Astrocyte (in vitro differentiated cells and primary cell): ENCODE results near the gene AACS. TPM values are rescaled to one million over a fixed set of nuclear protein-coding genes. Genes with fewer than 3 reads are reported as not detected.

Experiments
- DNase-seq: peaks from one replicate; pipeline ENCODE4 v3.0.0-alpha.2; 2010; ENCODE audit warnings: low read depth
- FAIRE-seq: peaks from 2 replicates; lab custom pipeline; 2011; peaks lifted over from hg19 to GRCh38; lab: Jason Lieb, UNC
- H2AFZ ChIP-seq: 2 replicates; pipeline ENCODE4 v1.6.0; 2012; ENCODE audit warnings: low read depth, low read length, inconsistent platforms
- H3K27ac ChIP-seq: 2 replicates; pipeline ENCODE4 v1.5.1; 2011; ENCODE audit warnings: low read depth, low read length, inconsistent platforms
- H3K27me3 ChIP-seq: 2 replicates; pipeline ENCODE4 v1.6.0; 2011; ENCODE audit warnings: low read length, inconsistent platforms; ENCODE audit not compliant: insufficient read depth
- H3K36me3 ChIP-seq: 2 replicates; pipeline ENCODE4 v1.5.1; 2011; ENCODE audit warnings: low read length, inconsistent platforms; ENCODE audit not compliant: insufficient read depth
- H3K4me1 ChIP-seq: 2 replicates; pipeline ENCODE4 v1.5.1; 2011; ENCODE audit warnings: low read length, inconsistent platforms; ENCODE audit not compliant: insufficient read depth
- H3K4me2 ChIP-seq: 2 replicates; pipeline ENCODE4 v1.6.0; 2012; ENCODE audit warnings: low read length, inconsistent platforms
- H3K4me3 ChIP-seq: 2 replicates; pipeline ENCODE4 v1.5.1; 2011; ENCODE audit warnings: low read depth, mild to moderate bottlenecking, low read length, inconsistent platforms; ENCODE audit not compliant: insufficient read depth
- H3K79me2 ChIP-seq: 2 replicates; pipeline ENCODE4 v1.6.0; 2012; ENCODE audit warnings: mild to moderate bottlenecking, low read length, inconsistent platforms; ENCODE audit not compliant: insufficient read depth
- H3K9ac ChIP-seq: 2 replicates; pipeline ENCODE4 v1.6.0; 2012; ENCODE audit warnings: mild to moderate bottlenecking, low read length, inconsistent platforms
- H3K9me3 ChIP-seq: 2 replicates; pipeline ENCODE4 v1.5.1; 2012; ENCODE audit warnings: low read depth, mild to moderate bottlenecking, low read length, inconsistent platforms; ENCODE audit not compliant: insufficient read depth
- H4K20me1 ChIP-seq: 2 replicates; pipeline ENCODE4 v1.6.0; 2012; ENCODE audit warnings: low read length, inconsistent platforms; ENCODE audit not compliant: insufficient read depth
- H3K27ac Mint-ChIP-seq: one replicate; pipeline ENCODE4 v1.8.0; 2021; ENCODE audit warnings: mild to moderate bottlenecking, mixed read lengths; ENCODE audit not compliant: unreplicated experiment
- H3K27me3 Mint-ChIP-seq: one replicate; pipeline ENCODE4 v1.8.0; 2021; ENCODE audit warnings: low read depth, mixed read lengths; ENCODE audit not compliant: unreplicated experiment
- H3K36me3 Mint-ChIP-seq: one replicate; pipeline ENCODE4 v1.8.0; 2021; ENCODE audit warnings: low read depth, mixed read lengths; ENCODE audit not compliant: unreplicated experiment
- H3K4me1 Mint-ChIP-seq: one replicate; pipeline ENCODE4 v1.8.0; 2021; ENCODE audit warnings: low read depth, mixed read lengths; ENCODE audit not compliant: unreplicated experiment
- H3K4me3 Mint-ChIP-seq: one replicate; pipeline ENCODE4 v1.8.0; 2021; ENCODE audit warnings: mild to moderate bottlenecking, moderate library complexity, mixed read lengths; ENCODE audit not compliant: unreplicated experiment
- H3K9me3 Mint-ChIP-seq: one replicate; pipeline ENCODE4 v1.8.0; 2021; ENCODE audit warnings: mild to moderate bottlenecking, mixed read lengths; ENCODE audit not compliant: unreplicated experiment
- CTCF ChIP-seq: IDR thresholded peaks from 2 replicates; pipeline ENCODE4 v1.5.1; 2011; ENCODE audit warnings: low read depth, mild to moderate bottlenecking, inconsistent platforms, low read length, moderate library complexity; ENCODE audit not compliant: insufficient read depth
- EZH2 ChIP-seq: IDR thresholded peaks from 2 replicates; pipeline ENCODE4 v1.6.1; 2012; ENCODE audit warnings: mild to moderate bottlenecking, low read length, inconsistent platforms; ENCODE audit not compliant: insufficient read depth
- total RNA-seq: library from RNA; stranded (reverse); gene quantifications from 2 replicates; pipeline ENCODE4 v1.2.1, GENCODE V29; 2021

The AACS gene
- total RNA-seq, 1 donor from 2014 or later, result 22.5 TPM

GRCh38 chr12:125185311-125185739 lies 120.1 kb downstream of the AACS start:
- Mint-ChIP-seq H3K36me3 (no peaks in the 10 kb centered on the region), H3K4me3 (peak overlapping the region; percentile 82), H3K4me1 (peaks cover 15% of the 10 kb centered on the region), H3K27ac (no peak overlapping the region), H3K9me3 (no peaks in the 10 kb centered on the region), H3K27me3 (peaks cover 42% of the 10 kb centered on the region)
- TF ChIP-seq EZH2, result no peak
- TF ChIP-seq CTCF, result no peak
- Histone ChIP-seq H3K27me3 (peaks cover 25% of the 10 kb centered on the region), H4K20me1 (peaks cover 26% of the 10 kb centered on the region), H3K9me3 (no peaks in the 10 kb centered on the region), H3K79me2 (no peaks in the 10 kb centered on the region), H3K4me3 (peak overlapping the region; percentile 50), H3K36me3 (no peaks in the 10 kb centered on the region), H3K9ac (peak overlapping the region; percentile 46), H3K4me1 (peaks cover 27% of the 10 kb centered on the region), H3K4me2 (peak overlapping the region; percentile 89), H2AFZ (peak overlapping the region; percentile 63), H3K27ac (no peak overlapping the region)
- FAIRE-seq, result no peak
- DNase-seq, result no peak

GRCh38 chr12:125185740-125186470 lies 120.7 kb downstream of the AACS start, which contains the start of gene TMEM132B:
Gene TMEM132B (plus strand): TSS chr12:125186386.
- peaks cover 23% of the 10 kb centered on the region for H3K27me3 ChIP-seq
- no peaks in the 10 kb centered on the region for H3K79me2 ChIP-seq
- Mint-ChIP-seq H3K36me3 (no peaks in the 10 kb centered on the region), H3K27me3 (peaks cover 43% of the 10 kb centered on the region), H3K9me3 (no peaks in the 10 kb centered on the region), H3K4me3 (peak within 1 kb of the TSS; percentile 82), H3K27ac (no peak within 1 kb of the TSS), H3K4me1 (peaks cover 15% of the 10 kb centered on the region)
- peaks cover 27% of the 10 kb centered on the region for H3K4me1 ChIP-seq
- no peaks in the 10 kb centered on the region for H3K36me3 ChIP-seq
- FAIRE-seq (no peak), DNase-seq (peak; percentile 55)
- peak within 1 kb of the TSS; percentile 50 for H3K4me3 ChIP-seq
- no peak for TF ChIP-seq CTCF
- no peak for TF ChIP-seq EZH2
- no peak within 1 kb of the TSS for H3K27ac ChIP-seq
- H4K20me1 ChIP-seq, result peaks cover 26% of the 10 kb centered on the region
- H3K9me3 ChIP-seq, result no peaks in the 10 kb centered on the region
- H2AFZ ChIP-seq, result peak within 1 kb of the TSS; percentile 63
- peak within 1 kb of the TSS; percentile 89 for H3K4me2 ChIP-seq
- peak within 1 kb of the TSS; percentile 46 for H3K9ac ChIP-seq
